NCI-H1436 (cell line): ENCODE results near the gene CCHCR1.

Experiments
- DNase-seq: peaks from one replicate; lab custom pipeline; 2025; lab: John Stamatoyannopoulos, UW

The CCHCR1 gene

GRCh38 chr6:31162463-31163165 lies 5.0 kb upstream of the CCHCR1 start:
- no peak for DNase-seq

- DNase-seq, result no peak
Observed at GRCh38 chr6:31161216-31162126, 3.9 kb upstream of the CCHCR1 start.

- peak; percentile 27 for DNase-seq
Observed at GRCh38 chr6:31158863-31159855, 1.6 kb upstream of the CCHCR1 start.

GRCh38 chr6:31158140-31158862 lies 699 bp upstream of the CCHCR1 start, which contains the start of gene TCF19:
TCF19 (plus strand) TSS chr6:31158589; CDS start chr6:31159470, 881 bp downstream.
- DNase-seq, result peak; percentile 98

GRCh38 chr6:31156641-31157040 lies 961 bp downstream of the CCHCR1 start:
- DNase-seq, result no peak

- DNase-seq, result no peak
Observed at GRCh38 chr6:31154436-31154835, 3.2 kb downstream of the CCHCR1 start.

- no peak for DNase-seq
Observed at GRCh38 chr6:31152781-31153180, 4.8 kb downstream of the CCHCR1 start.

GRCh38 chr6:31149827-31150447 lies 7.7 kb downstream of the CCHCR1 start:
- DNase-seq, result no peak

GRCh38 chr6:31145386-31145785 lies 12.2 kb downstream of the CCHCR1 start:
- DNase-seq, result no peak

- DNase-seq, result no peak
Observed at GRCh38 chr6:31144970-31145340, 12.6 kb downstream of the CCHCR1 start.

GRCh38 chr6:31144296-31144969 lies 13.2 kb downstream of the CCHCR1 start:
- DNase-seq, result no peak

- DNase-seq, result no peak
Observed at GRCh38 chr6:31143148-31143547, 14.5 kb downstream of the CCHCR1 start.

GRCh38 chr6:31142361-31142761 lies 15.2 kb downstream of the CCHCR1 start:
- no peak for DNase-seq

- no peak for DNase-seq
Observed at GRCh38 chr6:31140643-31141042, 17.0 kb downstream of the CCHCR1 start.

- no peak for DNase-seq
Observed at GRCh38 chr6:31139599-31139998, 18.0 kb downstream of the CCHCR1 start.

- DNase-seq, result no peak
Observed at GRCh38 chr6:31138982-31139381, 18.6 kb downstream of the CCHCR1 start, which contains the start of gene PSORS1C2. PSORS1C2 (minus strand) TSS chr6:31139066; CDS start chr6:31139026, 40 bp downstream.

- DNase-seq, result no peak
Observed at GRCh38 chr6:31135710-31136109, 21.9 kb downstream of the CCHCR1 start.

GRCh38 chr6:31132806-31133205 lies 24.8 kb downstream of the CCHCR1 start:
- DNase-seq, result no peak

GRCh38 chr6:31131595-31131994 lies 26.0 kb downstream of the CCHCR1 start:
- DNase-seq, result no peak

- DNase-seq, result no peak
Observed at GRCh38 chr6:31130751-31131150, 26.9 kb downstream of the CCHCR1 start.
